Stimulated activated CD4-positive, alpha-beta T cell treated with anti-CD3 and anti-CD28 coated beads, TNF-alpha, amount 100 ng/mL, for 48 hours (primary cell): ENCODE results near the gene DCAF12.
"Not testable (repeated sequence)": the region's sequence is repeated elsewhere in the genome, so short reads cannot be mapped to it uniquely, and the experiment has no call there.

Experiments
- DNase-seq, 3 donors: peaks; one replicate each; pipeline ENCODE4 v3.0.0-alpha.2; 2020; ENCODE audit warnings: low read depth in 3 of 3

The DCAF12 gene

DNA sequence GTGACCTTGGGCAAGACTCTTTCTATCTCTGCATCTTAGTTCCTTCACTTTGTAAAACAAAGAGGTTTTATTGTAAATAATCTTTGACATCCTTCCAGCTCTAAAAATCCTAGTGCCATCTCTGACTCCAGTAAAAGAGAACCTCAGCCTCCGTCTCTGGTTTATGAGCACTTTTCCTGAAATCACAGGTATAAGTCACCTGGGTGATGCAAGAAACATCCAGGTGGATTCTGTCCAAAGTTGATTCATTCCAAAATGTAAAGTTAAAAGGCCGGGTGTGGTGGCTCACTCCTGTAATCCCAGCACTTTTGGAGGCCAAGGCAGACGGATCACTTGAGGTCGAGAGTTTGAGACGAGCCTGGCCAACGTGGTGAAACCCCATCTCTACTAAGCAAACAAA, 56.7 kb downstream of the DCAF12 start:
- DNase-seq = no peak

DNA sequence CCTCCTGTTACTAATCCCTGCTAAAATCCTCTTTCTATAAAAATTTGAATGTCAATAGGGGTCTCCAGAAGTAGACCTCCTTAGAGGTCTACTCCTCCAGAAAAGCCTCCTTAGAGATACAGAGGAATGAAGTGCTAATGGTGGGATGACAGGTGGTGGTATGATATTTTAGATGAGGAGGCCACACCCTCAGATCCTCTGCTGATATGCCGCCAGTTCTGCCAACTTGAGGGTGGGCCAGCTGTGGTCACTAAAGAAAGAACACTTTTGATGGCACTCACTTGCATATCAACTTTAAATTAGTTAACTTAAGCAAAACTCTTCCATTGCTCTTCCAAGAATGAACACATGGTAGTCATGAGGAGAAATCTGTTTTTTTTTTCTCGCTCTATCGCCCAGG, 61.0 kb downstream of the DCAF12 start:
- no peak for DNase-seq

DNA sequence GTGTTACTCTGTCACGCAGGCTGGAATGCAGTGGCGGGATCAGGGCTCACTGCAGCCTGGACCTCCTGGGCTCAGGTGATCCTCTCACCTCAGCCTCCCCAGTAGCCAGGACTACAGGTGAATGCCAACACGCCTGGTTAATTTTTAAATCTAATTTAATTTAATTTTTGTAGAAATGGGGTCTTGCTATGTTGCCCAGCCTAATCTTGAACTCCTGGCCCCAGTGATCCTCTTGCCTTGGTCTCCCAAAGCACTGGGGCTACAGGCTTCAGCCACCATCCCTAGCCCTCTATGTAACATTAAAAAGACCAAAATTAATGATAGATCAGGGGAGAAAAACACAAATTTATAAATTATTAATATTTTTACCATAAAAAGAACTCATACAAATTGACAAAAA, 66.5 kb downstream of the DCAF12 start:
- no peak for DNase-seq

- no peak for DNase-seq
Measured at GRCh38 chr9:34059281-34059680, 67.2 kb downstream of the DCAF12 start.

GRCh38 chr9:34049630-34050384, 76.7 kb downstream of the DCAF12 start:
- no peak for DNase-seq

DNA sequence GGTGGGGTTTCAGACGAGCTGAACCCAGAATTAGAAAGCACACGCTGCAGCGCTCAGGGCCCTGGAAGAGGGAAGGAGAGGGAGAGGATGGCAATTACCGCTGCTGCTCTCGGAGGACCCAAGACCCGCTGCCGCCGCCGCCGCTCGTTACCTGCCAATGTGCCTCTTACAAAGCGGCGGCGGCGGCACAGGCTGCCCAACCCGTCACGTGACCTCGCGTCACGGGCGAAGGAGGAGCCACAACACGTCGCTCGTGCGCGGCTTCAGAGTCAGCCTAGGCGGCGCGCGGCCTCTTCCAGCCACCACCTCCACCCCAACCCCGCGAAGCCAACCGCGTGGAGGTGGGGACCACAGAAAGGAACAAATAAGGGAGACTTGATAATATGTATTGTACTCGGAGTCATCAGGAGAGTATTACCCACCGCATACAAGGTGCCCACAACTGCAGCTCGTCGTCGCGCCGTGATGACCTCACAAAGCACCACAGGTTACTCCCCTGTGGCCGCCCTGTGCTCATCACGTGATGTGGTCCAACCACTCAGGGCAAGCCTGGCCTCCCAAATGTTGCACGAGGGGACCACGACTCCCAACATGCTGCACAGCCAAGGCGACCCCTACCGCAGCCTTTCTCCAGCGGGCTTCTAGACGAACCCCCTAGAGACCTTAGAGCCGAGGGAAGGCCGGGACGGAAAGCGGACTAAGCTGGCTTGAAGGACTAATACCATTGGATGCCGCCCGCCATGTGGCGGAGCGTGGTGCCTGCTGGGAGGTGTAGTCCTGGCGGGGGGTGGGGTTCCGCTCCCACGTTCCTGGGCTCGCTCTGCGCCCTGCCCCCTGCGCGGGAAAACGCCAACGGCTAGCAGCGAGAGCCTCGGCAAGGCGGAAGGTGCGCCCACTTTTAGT, 77.5 kb downstream of the DCAF12 start, which contains the start of gene UBAP2:
Gene UBAP2, minus strand, starts transcription at position 161 of the 903 bp plus-strand sequence. CDS start 31,739 bp downstream, outside the sequence.
- peak; percentile 92 to 98 (median 95) for DNase-seq

GRCh38 chr9:34047864-34048726, 78.4 kb downstream of the DCAF12 start:
- peak; percentile 25 to 50 (median 42) for DNase-seq

DNA sequence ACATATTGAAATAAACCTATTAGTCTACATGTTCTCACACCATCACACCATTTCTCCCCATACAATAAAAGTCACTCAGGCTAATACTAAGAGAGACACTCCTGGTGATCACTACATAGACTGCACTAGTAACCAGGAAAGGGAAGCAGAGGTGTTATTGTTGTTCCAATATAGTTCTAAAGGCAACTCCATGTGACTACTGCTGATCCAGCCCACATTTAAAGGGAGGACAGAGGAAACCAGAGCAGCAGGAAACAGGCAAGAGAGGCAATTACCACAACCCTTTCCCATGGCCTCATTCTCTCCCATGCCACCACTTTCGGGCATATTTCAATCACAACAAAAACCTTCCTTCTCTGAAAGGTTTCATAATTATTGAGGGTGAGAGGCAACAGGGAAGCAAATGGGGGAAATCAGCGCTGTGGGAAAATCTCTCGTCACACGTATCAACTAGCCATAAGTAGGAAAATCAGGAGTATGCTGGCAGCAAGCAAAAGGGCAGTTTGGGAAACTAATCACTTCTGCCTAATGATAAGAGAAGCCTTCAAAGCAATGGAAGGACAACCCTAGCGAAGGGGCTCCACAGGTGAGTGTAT, 79.6 kb downstream of the DCAF12 start:
- DNase-seq = no peak

DNA sequence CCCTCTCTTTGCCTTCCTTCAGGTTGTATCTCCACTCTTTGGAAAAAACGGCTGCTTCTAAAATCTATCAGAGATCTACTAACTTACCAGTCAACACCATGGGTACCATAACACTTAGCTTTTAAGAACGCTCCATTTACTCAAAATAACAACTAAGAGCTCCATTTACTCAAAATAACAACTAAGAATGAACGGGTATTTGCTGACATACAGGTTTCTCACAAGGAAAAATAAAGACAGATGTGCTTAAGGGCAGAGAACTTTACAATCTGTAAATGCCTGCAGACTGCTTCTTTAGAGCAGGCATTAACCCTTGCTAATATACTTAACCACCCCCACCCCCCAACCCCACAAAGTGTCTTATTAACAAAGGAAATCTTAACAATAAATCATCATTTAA, 80.6 kb downstream of the DCAF12 start:
- DNase-seq = no peak

GRCh38 chr9:34042074-34042473, 84.4 kb downstream of the DCAF12 start:
- not testable (repeated sequence) for DNase-seq

DNA sequence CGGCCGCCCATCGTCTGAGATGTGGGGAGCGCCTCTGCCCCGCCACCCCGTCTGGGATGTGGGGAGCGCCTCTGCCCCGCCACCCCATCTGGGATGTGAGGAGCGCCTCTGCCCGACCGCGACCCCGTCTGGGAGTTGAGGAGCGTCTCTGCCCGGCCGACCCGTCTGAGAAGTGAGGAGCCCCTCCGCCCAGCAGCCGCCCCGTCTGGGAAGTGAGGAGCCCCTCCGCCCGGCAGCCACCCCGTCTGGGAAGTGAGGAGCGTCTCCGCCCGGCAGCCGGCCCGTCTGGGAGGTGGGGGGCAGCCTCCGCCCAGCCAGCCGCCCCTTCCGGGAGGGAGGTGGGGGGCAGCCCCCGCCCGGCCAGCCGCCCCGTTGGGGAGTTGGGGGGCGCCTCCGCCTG, 87.6 kb downstream of the DCAF12 start:
- not testable (repeated sequence) for DNase-seq

GRCh38 chr9:34037626-34038025, 88.9 kb downstream of the DCAF12 start:
- DNase-seq = no peak

DNA sequence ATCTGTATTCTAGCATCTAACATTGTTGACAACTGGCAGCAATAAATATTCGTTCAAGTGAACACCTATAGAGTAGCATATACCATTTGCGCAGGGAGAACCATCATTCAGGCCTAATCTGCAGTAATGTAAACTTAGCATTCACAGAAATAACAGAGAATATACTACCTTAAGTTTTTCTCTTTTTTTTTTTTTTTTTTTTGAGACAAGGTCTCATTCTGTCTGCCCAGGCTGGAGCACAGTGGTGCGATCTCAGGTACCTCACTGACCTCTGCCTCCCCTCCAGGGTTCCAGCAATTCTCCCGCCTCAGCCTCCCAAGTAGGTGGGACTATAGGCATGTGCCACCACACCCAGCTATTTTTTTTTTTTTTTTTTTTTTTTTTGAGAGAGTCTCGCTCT, 89.9 kb downstream of the DCAF12 start:
- no peak for DNase-seq
